Parathyroid adenoma (tissue), 2 donors: ENCODE data around the gene USP17L22.
"Not testable (repeated sequence)": the region's sequence is repeated elsewhere in the genome, so short reads cannot be mapped to it uniquely, and the experiment has no call there.

ENCODE experiments used
- H2AFZ ChIP-seq: fragments of 300-600 bp; sonication (generic); one replicate; pipeline ENCODE4 v1.7.0; 2017; ENCODE audit warnings: antibody characterized with exemption, mild to moderate bottlenecking
- H3K27ac ChIP-seq: fragments of 300-600 bp; sonication (generic); one replicate; pipeline ENCODE4 v1.7.0; 2017
- H3K27me3 ChIP-seq: fragments of 300-600 bp; sonication (generic); one replicate; pipeline ENCODE4 v1.7.0; 2017; ENCODE audit warnings: low read length; ENCODE audit not compliant: control insufficient read depth, insufficient read depth
- H3K36me3 ChIP-seq: fragments of 300-600 bp; sonication (generic); one replicate; pipeline ENCODE4 v1.7.0; 2017; ENCODE audit warnings: low read length; ENCODE audit not compliant: control insufficient read depth, insufficient read depth
- H3K4me1 ChIP-seq: fragments of 300-600 bp; sonication (generic); one replicate; pipeline ENCODE4 v1.7.0; 2017; ENCODE audit warnings: control low read depth
- H3K4me2 ChIP-seq: fragments of 300-600 bp; sonication (generic); one replicate; pipeline ENCODE4 v1.7.0; 2017; ENCODE audit warnings: low read length
- H3K4me3 ChIP-seq: fragments of 300-600 bp; sonication (generic); one replicate; pipeline ENCODE4 v1.7.0; 2017; ENCODE audit warnings: low read depth, low read length
- H3K79me2 ChIP-seq: fragments of 300-600 bp; sonication (generic); one replicate; pipeline ENCODE4 v1.7.0; 2017; ENCODE audit warnings: control low read depth
- H3K9ac ChIP-seq: fragments of 300-600 bp; sonication (generic); one replicate; pipeline ENCODE4 v1.7.0; 2017; ENCODE audit warnings: mild to moderate bottlenecking
- H3K9me3 ChIP-seq: fragments of 300-600 bp; sonication (generic); one replicate; pipeline ENCODE4 v1.7.0; 2017; ENCODE audit warnings: low read length; ENCODE audit not compliant: control insufficient read depth
- donor health status: primary hyperparathyroidism.

Gene USP17L22

GRCh38 chr4:9262572-9262971 lies 4.8 kb upstream of the USP17L22 start, which contains the start of gene USP17L21:
TSS of gene USP17L21 (plus strand) at chr4:9262872. CDS start at chr4:9262872, 0 bp downstream.
- H3K9ac ChIP-seq, H3K9me3 ChIP-seq, H3K79me2 ChIP-seq, H3K27me3 ChIP-seq, H3K36me3 ChIP-seq, H3K4me2 ChIP-seq, H2AFZ ChIP-seq, H3K4me3 ChIP-seq, H3K4me1 ChIP-seq, H3K27ac ChIP-seq: not testable (repeated sequence)

- H3K4me3 ChIP-seq, H3K4me2 ChIP-seq, H3K4me1 ChIP-seq, H3K27me3 ChIP-seq, H3K9ac ChIP-seq, H3K27ac ChIP-seq, H3K9me3 ChIP-seq, H2AFZ ChIP-seq, H3K79me2 ChIP-seq, H3K36me3 ChIP-seq: not testable (repeated sequence)
Measured at GRCh38 chr4:9271719-9272118, 4.3 kb downstream of the USP17L22 start.
